Smooth muscle cell of the coronary artery (primary cell): ENCODE results near the gene TAS2R31. TPM values are rescaled to one million over a fixed set of nuclear protein-coding genes. Genes with fewer than 3 reads are reported as not detected.

Source experiments
- total RNA-seq: library from RNA; depleted of rRNA; stranded (reverse); fragments of >200 nt; gene quantifications from 2 replicates; pipeline ENCODE4 v1.2.3, GENCODE V29; 2014; ENCODE audit warnings: low replicate concordance

Gene TAS2R31, protein sequence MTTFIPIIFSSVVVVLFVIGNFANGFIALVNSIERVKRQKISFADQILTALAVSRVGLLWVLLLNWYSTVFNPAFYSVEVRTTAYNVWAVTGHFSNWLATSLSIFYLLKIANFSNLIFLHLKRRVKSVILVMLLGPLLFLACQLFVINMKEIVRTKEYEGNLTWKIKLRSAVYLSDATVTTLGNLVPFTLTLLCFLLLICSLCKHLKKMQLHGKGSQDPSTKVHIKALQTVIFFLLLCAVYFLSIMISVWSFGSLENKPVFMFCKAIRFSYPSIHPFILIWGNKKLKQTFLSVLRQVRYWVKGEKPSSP
- 1.2 and 2.3 TPM in 2 replicates for total RNA-seq

GRCh38 chr12:11031307-11031706 is at the start of gene TAS2R31:
Gene TAS2R31, minus strand, starts transcription at chr12:11031407. Its CDS starts 72 bp downstream, at chr12:11031335.

DNA sequence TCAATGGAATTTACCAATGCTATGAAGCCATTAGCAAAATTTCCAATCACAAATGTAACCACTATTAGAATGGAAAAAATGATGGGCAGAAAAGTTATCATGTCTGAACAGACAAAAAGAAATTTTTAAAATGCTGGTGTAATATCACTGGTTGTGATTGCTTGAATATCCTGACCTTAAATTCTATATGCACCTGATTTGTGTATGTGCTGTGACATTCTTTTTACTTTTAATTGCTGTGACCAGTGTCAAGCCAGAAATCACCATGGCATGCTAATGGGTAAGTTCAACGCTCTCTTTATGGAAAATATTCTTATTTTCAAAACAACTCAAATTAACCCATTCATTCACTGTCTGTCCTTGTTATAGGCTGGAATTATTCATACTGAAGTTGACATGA is 31.0 kb upstream of the TAS2R31 start, which contains the start of gene TAS2R46:
TAS2R46 (minus strand) TSS at position 101 of the 400 bp plus-strand sequence; CDS start at position 101, 0 bp downstream.

GRCh38 chr12:11022520-11022919 is 8.7 kb downstream of the TAS2R31 start, which contains the start of gene TAS2R19:
Gene TAS2R19, minus strand, starts transcription at chr12:11022620. Its CDS starts 49 bp downstream, at chr12:11022571.

GRCh38 chr12:10998204-10998603 is 33.0 kb downstream of the TAS2R31 start, which contains the start of gene TAS2R20:
Gene TAS2R20, minus strand, starts transcription at chr12:10998304. Its CDS starts 429 bp downstream, at chr12:10997875.

DNA sequence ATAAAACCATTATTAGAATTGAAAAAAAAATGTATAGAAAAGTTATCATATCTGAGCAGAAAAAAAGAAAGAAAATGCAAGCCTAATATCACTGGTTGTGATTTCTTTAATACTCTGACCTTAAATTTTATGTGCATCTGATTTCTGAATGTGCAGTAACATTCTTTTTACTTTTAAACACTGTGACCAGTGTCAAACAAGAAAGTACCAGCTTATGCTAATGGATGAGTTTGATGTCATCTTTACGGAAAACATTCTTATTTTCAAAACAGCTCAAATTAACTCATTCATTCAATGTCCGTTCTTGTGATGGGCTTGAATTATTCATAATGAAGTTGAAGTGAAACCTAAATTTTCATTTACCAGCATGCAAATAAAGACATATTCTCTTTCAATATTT is 44.4 kb downstream of the TAS2R31 start, which contains the start of gene TAS2R50:
TAS2R50 (minus strand) TSS at position 101 of the 400 bp plus-strand sequence; CDS start at position 49, 52 bp downstream.

Other genes with a start within 250 kb of the TAS2R31 start
- not detected in 2 replicates for gene TAS2R7, start 228.8 kb downstream of the TAS2R31 start, total RNA-seq
- not detected in 2 replicates for gene TAS2R8, start 224.1 kb downstream of the TAS2R31 start, total RNA-seq
- not detected in 2 replicates for gene TAS2R9, start 221.2 kb downstream of the TAS2R31 start, total RNA-seq
- 0.23 and 0.53 TPM in 2 replicates for gene TAS2R10, start 205.0 kb downstream of the TAS2R31 start, total RNA-seq
- gene PRR4, start 181.9 kb downstream of the TAS2R31 start, total RNA-seq: 0.47 and 0.53 TPM in 2 replicates
- gene PRH1, start 147.2 kb downstream of the TAS2R31 start, total RNA-seq: 9.3 and 20.0 TPM in 2 replicates
- gene TAS2R13, start 121.8 kb downstream of the TAS2R31 start, total RNA-seq: 0.70 and 1.1 TPM in 2 replicates
- not detected in 2 replicates for gene PRH2, start 102.2 kb downstream of the TAS2R31 start, total RNA-seq
- gene TAS2R14, start 92.1 kb downstream of the TAS2R31 start, total RNA-seq: 1.6 and 2.5 TPM in 2 replicates
- 1.3 and 1.8 TPM in 2 replicates for gene TAS2R50, start 44.5 kb downstream of the TAS2R31 start, total RNA-seq
- 1.9 and 2.3 TPM in 2 replicates for gene TAS2R20, start 33.1 kb downstream of the TAS2R31 start, total RNA-seq
- 4.1 and 4.3 TPM in 2 replicates for gene TAS2R19, start 8.8 kb downstream of the TAS2R31 start, total RNA-seq
- 0.82 and 1.9 TPM in 2 replicates for gene TAS2R46, start 30.9 kb upstream of the TAS2R31 start, total RNA-seq
- gene TAS2R43, start 60.9 kb upstream of the TAS2R31 start, total RNA-seq: 0.70 TPM in 1 of 2 replicates, not detected in the other
- 2.0 and 3.0 TPM in 2 replicates for gene TAS2R30, start 103.2 kb upstream of the TAS2R31 start, total RNA-seq
- gene SMIM10L1, start 139.8 kb upstream of the TAS2R31 start, total RNA-seq: 2.3 and 5.3 TPM in 2 replicates
- not detected in 2 replicates for gene TAS2R42, start 155.5 kb upstream of the TAS2R31 start, total RNA-seq
- gene PRB3, start 238.3 kb upstream of the TAS2R31 start, total RNA-seq: not detected in 2 replicates